TTC549 (cell line): ENCODE measurements around the gene HIPK3.
"Not testable (repeated sequence)": the region's sequence is repeated elsewhere in the genome, so short reads cannot be mapped to it uniquely, and the experiment has no call there.

Experiments
- FAIRE-seq: peaks from 2 replicates; lab custom pipeline; 2012; peaks lifted over from hg19 to GRCh38; lab: Jason Lieb, UNC

The HIPK3 gene

DNA sequence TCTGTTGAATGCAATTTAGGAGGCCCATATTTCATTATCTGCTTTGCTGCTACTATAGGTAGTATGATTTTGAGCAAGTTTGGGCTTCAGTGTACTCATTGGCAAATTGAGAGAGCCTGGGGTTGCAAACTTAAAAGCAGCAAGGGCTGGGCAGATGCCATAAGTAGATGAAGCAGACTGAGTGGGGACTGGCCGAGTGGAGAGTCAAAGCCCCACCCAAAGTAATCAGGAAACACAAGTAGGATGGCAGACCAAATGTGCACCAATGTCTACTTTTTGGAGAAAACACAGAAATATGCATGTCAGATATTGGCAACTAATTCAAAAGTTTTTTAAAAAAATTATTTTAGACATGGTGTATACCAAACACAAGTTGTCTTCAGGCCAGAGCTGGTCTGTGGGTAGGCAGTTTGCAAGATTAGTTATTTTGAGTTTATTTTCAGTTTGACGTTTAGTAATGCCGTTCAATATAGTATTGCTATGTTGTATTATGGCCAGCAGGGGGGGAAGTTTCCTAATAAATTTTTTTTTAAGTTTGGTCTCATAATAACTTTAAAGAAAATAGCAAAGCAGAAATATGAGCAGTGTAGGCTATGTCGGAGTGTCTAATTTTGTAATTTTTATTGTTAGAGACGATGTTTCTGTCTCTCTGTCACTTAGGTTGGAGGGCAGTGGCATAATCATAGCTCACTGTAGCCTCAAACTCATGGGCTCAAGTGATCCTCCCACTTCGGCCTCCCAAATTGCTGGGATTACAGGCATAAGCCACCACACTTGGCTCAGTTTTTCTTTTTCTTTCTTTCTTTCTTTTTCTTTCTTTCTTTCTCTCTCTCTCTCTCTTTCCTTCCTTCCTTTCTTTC is 105.1 kb downstream of the HIPK3 start:
- FAIRE-seq, result peak; percentile 76

DNA sequence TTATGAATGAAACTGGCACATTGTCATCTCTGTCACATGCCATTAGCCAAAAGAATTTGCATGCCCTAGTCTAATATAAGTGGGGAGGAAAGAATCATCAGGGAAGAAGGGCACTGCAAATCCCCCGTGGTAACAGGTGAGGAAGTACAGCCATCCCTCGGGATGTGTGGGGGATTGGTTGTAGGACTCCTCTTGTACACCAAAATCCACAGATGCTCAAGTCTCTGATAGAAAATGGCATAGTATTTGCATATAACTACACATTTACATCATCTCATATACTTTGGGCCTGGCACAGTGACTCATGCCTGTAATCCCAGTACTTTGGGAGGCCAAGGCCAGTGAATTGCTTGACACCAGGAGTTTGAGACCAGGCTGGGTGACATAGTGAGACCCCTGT is 109.7 kb downstream of the HIPK3 start:
- no peak for FAIRE-seq

DNA sequence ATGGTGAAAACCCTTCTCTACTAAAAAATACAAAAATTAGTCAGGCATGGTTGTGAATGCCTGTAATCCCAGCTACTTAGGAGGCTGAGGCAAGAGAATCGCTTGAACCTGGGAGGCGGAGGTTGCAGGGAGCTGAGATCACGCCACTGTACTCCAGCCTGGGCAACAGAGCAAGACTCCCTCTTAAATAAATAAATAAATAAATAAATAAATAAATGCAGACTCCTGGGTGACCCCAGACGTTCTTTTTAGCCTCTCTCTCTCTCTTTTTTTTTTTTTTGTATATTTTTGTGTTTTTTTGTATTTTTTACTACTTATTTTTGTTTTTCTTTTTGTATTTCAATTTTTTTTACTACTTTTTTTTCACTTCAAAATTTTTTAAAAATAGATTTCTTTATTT is 111.3 kb downstream of the HIPK3 start:
- not testable (repeated sequence) for FAIRE-seq

DNA sequence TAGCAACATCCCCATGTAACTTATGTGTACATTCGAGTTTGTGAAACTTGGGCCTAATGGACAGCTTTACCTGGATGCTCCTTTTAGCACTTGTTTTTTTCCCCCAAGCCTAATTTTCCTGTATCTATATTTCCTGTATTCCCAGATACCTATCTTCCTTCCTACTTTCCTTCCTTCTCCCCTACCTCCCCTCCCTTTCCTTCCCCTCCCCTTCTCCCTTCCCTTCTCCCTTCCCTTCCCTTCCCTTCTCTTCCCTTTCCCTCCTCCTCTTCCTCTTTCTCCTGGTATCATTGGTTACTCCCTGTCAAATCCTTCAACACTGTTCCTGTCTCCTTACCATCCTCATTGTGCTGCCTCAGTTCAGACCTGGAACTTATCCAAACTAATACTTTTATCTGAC is 111.8 kb downstream of the HIPK3 start:
- no peak for FAIRE-seq

DNA sequence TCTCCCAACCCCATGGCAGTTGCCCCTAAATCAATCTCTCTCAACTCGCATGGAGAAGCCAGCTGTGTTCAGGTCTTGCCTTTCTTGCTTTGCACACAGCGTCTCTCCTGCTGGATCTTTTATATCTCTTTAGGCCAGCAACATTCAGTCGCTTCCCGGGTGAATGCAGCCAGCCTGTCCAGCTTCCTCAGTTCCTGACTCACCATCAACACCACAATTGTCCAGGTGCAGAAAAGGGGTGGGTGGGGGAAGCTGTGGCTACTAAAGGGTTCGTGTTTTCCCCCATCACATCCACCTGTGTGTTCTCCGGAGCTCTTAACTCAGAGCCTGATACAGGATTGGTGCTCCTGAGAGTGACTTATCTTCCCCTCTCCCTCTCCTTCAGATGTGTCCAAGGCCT is 116.5 kb downstream of the HIPK3 start:
- no peak for FAIRE-seq

DNA sequence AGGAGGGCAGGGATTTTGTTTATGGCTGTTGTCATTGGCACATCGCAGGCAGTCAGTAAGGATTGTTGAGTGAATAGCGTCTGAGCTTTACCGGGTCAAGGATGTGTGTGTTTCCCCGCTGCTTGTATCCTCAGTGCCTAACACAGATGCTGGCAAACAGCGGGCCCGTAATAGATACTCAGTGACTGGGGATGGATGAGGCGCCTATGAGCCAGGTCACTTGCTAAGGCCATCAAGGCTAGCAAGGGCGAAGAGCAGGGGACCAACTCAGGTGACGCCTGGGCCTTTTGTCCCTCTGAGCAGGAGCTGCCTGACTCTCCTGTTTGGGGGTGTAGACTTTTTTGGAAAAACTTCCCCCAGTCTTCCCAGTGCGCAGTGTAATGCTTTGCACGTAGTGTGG is 118.1 kb downstream of the HIPK3 start:
- FAIRE-seq, result no peak

DNA sequence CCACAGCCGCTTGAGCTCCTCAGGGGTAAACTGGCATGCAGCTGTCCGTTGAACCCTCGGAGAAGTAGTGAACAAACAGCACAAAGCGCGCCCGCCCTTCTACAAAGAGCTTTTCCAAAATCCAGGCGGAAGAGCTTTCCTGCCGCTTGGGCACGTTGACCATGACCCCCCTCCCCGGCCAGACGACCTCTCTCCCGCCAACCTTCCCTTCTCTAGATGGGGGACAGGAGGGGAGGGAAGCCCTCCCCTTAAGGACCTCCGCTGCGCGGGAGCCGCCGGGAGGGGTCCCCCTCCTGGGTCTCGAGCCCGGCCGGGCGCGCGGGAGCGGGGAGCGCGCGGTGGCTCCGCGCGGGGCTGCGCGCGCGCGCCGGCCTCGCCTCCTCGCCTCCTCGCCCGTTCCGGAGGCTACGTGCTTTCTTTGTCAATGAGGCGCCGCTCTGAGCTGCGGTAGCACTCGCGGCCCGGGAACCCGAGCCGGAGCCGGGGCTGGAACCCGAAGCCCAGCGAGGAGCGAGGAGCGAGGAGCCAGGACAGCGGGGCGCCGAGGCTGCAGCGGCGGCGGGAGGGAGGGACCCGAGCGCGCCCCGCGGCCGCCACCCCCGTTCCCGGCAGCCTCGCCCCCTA is 118.6 kb downstream of the HIPK3 start, which contains the start of gene KIAA1549L:
Gene KIAA1549L (plus strand): TSS at position 421 of the 624 bp plus-strand sequence.
- no peak for FAIRE-seq

DNA sequence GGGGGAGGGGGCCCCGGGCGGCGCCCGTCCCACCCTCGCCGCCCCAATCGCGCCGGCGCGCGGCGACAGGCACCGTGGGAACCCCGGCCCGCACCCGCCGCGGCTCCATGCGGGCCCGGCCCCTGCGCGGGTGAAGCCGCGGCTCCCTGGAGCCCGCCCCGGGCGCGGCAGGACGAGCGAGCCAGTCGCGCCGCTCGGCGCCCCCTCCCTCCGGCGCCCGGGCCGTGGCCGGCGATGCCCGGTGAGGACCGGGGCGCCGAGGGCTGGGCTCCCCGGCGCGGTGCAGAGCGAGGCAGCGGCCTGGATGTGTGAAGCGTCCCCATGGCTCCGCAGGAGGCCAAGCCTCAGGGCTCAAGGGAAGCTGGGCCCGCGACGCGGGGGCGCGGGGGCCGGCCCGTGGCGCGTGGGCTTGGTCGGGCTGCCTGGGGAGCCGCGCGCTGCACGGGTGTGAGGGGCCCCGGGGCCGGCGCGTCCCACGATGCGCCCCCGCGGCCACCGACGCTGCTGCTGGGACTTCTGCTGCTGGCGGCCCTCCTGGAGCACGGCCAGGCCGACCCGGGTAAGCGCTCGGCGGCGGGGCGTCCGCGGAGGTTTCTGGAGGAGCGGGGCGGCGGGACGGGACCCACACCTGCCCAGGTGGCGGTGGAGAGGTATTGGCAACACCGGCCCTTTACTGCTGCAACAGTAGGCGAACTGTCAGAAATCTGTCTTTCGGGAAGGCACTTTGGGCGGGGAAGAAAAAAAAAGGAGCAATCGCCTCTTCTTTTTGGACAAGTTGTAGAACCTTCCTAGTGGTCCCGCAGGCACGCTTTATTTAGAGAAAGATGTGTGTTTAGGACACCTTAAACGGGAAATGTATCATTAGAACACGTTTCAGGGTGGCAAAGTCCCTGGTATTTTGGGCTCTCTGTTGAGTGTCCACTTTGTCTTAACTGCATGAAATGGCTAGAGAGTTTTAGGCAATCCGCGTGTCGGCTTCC is 119.4 kb downstream of the HIPK3 start:
- FAIRE-seq, result no peak

DNA sequence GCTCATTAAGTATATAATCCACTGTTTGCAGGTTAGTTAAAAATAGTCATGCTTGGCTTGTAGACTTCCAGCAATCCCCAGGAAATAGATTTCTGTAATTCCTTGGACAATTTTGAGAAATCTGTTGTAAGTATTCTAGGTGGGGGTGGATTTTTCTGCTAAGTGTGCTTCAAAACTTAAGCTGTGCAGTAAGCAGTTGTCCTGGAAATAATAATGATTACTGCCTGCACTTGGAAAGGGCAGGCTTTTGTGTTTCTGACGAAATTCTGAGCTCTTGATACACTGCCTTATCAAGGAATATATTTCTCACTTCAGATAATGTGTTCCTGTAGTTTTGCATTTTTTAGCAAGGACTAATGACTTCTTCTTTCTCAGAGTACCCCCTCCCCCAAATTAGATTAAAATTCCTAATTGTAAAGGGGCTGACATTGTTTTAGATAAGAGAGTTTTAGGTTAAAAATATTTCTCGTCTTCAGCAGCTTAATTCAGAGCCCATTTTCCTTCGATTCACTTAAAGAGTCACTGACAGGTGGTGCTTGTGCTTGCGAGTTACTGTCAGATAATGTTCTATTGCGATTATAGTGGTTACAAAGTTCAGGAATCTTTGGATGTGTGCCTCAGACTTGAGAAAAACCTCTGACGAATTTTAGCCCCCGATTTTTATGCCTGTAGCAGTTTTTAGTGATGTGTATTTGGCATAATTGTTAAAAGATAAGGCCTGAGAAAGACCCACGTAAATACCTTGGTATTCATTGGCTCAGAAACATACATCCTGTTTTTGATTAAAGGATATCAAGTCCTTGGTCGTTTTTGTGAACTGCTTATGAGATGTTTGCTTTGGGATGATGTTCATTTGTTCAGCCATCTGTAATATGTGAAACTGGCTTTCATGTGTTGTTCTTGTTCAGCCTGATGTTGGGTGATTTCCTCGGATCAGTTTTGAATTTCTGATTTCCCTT is 120.5 kb downstream of the HIPK3 start:
- no peak for FAIRE-seq

DNA sequence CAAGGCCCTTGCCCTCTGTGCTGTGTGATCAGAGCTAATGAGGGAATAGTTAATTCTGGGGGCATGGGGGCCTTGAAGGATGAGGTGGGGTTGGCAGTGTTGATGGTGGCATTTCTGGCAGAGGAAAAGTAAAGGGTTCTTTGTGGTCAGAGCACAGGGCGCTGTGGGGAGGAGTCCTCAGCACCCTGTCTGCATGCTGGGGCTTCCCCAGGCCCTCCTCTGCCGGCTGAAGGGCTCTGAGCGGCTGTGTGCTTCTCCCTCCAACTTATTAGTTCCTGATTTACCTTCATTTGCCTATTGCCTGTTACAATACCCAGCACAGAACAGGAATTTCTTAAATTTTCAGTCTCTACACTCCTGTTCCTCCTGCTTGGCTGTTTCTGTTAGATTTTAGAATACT is 122.8 kb downstream of the HIPK3 start:
- no peak for FAIRE-seq

DNA sequence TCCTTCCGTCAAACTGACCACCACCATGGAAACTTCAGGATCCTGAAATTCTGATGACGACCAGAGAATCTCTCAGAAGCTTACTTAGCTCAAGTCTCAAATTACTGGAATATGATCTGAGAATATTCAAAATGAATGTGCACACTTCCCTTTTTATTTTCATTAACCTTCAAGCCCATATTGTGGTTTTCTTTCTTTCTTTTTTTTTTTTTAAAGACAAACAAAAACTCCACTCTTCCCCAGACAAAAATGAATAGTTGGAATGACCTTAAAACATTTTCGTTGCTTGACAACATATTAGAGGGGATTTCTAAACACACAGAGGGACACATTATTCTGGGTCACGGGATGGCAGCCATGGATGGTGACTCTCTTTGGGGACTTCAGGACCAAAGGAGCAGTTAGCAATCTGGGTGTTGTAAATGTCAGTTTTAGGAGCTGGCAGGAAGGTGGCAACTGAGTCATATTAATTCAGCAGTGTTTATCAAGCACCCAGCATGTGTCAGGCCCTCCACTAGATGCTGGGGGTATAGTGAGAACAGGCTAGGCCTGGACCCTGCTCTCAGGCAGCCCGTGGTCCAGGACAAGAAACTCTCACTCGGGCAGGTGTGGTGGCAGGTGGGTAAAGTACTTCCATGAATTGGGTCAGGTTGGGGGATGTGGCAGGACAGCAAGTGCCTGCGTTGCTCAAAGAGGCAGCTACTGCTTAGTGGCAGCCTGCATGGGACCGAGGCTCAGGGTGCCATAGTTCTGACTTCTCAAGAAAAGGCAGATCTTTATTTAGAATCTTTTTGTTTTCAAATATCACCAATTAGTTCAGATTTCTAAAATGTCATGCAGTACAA is 126.1 kb downstream of the HIPK3 start:
- no peak for FAIRE-seq

DNA sequence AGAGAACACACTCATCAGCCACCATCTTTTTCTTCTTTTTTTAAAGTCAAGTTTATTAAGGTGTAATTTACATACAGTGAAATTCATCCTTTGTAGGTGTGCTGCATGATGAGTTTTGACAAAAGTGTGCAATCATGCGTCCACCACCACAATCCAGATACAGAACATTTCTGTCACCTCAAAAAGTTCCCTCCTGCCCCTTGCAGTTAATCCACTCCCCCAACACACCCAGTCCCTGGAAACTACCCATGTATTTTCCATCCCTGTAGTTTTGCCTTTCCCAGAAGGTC is 126.7 kb downstream of the HIPK3 start:
- FAIRE-seq, result no peak

DNA sequence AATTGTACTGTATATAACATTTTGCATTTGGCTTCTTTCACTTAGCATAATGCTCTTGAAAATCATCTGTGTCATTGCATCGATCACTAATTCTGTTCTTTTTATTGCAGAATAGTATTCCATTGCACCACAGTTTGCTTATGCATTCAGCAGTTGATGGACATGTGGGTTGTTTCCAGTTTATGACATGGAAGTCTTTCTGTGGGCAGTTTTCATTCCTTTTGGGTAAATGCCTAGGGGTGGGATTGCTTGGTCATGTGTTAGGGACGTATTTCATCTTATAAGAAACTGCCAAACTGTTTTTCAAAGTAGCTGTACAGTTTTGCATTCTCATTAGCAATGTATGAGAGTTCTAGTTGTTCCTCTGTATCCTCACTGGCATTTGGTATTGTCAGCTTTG is 127.0 kb downstream of the HIPK3 start:
- FAIRE-seq, result no peak

DNA sequence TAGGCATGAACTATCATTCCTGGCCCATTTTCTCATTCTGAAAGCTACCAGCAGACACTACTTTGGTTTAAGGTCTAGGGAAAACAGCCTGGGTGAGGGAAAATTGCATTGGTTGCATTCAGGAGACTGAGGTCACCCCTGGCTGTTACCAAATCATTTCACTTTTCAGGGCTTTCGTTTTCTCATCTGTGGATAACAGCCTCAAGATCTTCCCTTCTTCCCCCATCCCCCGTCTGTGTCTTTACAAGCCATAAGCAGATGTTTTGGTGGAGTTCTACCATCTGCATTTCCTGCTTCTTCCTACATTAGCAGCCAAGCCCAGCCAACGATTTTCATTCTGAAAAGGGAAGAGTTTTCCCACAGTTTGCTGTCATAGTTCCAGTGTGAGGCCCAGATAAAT is 130.4 kb downstream of the HIPK3 start:
- no peak for FAIRE-seq

DNA sequence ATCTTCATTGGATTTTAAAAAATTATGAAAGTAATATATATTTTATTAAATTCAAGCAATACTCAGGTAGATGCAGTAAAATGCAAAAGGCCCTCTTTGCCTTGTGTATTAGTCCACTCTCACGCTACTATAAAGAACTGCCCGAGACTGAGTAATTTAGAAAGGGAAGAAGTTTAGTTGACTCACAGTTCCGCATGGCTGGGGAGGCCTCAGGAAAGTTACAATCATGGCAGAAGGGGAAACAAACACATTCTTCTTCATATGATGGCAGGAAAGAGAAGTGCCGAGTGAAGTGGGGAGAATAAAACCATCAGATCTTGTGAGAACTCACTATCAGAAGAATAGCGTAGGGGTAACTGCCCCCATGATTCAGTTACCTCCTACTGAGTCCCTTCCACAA is 130.8 kb downstream of the HIPK3 start:
- FAIRE-seq, result no peak

DNA sequence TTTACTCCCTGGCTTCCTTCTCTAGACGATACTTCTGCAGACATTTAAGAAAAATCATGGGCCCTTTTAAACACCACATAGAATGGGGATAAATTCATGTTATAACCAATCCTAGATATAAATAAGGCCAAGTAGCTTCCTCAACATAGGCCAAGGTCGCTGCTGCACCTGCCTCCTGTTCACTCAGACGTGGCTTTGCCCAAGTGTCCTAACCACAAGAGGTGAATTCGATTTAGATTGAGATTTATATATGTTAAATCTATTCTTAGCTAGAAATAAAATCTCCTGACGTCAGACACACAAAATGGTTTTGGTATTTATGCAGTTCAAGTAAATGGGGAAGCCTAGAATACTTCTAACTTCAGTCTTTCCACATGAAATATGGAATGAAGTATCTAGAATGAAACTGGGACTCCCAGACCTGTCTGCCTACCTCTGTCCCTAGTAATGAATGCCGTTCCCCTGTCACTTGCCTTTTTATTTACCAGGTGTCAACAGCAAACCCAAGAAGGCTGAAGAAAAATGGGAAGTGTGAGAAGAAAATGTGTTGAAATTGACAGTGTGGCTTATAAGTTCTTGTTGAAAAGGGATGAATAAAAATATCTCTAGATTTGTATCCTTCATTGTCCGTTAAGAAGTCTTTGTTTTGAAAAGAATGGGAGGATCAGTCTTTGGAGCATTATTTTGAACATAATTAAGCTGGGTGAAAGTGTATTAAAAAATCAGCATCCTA is 131.8 kb downstream of the HIPK3 start:
- FAIRE-seq, result no peak

DNA sequence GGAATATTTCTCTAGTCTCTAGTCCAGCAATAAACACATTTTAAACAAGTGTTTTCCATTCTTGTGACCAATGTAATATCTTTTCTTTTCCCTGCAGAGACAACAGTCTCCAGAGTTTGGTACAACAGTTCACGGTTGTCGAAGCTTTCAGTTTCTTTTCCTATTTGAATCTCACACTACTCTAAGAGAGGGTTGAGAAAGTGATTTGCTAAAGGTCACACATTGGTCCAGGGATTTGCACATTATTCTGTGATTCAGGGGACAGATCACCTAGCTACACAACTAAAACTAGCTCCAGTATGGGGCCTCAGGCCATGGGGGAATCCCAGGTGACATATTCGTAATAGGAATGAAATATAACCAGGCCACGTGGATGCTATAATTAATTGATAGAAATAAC is 132.5 kb downstream of the HIPK3 start:
- no peak for FAIRE-seq

DNA sequence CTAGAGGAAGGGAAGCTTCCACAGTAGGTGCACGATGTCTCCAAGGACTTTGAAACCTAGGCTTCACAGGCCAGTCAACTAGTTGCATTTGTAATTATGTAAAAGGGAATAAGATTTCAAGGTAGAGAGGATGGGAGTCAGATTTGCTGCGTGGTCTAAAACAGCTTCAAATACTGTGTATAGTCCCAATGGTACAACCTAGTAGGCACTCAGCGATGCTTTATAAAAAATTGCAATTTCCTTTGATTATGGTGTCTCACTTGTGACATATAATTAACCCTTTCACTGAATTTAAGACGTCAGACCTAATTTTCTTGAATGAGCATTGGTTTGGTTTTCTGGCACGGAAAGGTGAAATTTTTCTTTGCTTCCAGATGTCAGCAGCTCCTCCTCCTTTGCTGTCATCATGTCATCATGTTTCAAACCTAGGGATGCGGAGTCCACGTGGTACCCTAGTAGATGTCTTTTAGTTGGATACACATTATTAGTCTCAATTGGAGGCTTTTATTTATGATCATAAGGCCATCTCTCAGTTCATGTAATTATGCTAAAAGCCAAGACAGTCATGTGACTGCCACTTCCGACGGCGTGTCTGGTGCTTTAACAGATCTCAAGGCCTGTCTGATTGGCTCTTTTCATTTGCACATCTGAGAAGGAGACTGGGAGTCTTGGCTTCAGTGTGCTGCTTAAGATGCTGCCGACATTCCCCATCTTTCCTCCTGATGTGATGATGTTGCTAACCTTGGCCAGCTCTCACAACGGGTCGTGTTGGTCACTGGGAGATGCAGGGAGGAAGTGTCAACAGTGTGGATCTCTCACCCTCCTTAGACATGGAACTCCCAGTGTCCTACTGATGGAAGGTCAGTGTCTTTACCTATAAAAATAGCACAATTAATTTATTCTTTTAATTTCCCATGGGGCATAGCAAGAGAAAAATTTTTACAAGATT is 134.0 kb downstream of the HIPK3 start:
- no peak for FAIRE-seq

DNA sequence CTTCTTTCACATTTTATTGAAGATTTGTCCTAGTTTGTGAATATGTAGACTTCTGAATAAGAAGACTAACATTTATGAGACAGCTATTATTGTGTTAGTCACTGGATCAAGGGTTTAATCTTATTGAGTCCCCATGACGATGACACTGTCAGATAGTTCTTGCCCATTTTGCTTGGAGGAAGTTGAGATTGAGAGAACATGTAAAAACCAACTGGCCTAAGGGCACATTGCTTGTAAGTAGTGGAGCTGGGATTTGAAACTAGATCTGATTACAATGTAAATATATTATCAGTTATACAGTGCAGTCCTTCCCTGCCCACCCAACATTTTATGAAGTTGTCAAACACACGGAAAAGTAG is 134.7 kb downstream of the HIPK3 start:
- no peak for FAIRE-seq
